Fibroblast of skin of left quadriceps (primary cell): Measurements from ENCODE around the gene DUSP7.

Experiments
- DNase-seq, 2 experiments: peaks; one replicate each; pipeline ENCODE4 v3.0.0-alpha.2; 2013; ENCODE audit warnings: low read depth in 2 of 2

Gene DUSP7

GRCh38 chr3:52007291-52007690, 49.1 kb downstream of the DUSP7 start:
- no peak for DNase-seq

DNA sequence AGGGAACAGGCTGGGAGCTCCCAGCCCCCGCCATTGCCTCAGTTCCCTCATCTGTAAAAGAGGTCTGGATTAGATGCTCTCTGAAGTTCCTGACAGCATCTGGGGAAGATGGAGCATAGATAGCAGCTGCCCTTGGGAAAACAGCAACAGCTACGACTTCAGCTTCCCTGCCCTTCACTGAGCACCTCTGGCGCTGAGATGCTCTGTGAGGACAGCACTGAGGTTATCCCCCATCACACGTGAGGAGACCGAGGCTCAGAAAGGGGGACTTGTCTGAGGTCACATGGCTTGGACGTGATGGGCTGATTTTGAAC, 49.6 kb downstream of the DUSP7 start:
- DNase-seq, result no peak

DNA sequence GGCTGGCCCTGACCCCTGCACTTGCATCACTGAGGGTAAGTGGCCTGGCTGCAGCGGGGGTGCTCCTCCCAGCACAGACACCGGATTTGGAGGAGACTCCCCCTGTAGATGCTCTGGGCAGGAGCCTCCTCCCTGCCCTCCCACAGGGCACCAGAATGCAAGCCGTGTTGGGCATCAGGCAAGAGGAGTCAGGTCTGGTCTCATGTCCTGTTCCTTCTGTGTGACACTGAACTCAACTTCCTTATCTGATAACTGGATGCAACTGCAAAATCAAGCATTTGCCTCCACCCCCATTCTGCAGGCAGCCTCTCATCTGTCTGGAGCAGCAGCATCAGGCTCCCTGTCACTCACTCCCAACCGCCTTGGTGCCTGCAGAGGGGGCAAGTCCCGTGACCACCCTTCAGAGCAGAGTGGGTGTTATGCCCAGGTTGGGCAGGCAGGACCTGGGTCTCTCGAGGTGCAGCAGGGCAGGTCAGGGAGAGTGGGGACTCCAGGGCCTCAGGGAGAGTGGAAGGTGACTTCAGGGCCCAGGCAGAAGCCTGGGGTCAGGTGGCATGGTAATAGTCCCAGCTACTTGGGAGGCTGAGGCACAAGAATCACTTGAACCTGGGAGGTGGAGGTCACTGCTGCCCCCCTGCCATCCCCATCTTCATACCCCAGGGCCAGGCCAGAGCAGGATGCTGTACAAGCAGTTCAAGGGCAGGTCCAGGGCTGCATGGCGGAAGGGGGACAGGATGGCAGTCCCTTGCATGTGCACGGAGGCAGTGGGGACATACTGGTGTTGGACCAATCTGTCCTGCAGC, 50.2 kb downstream of the DUSP7 start:
- no peak for DNase-seq

- peak; percentile 41 to 44 for DNase-seq
These were observed 50.8 kb downstream of the DUSP7 start for GRCh38 chr3:52005571-52005986.

- no peak for DNase-seq
These were observed 51.4 kb downstream of the DUSP7 start for GRCh38 chr3:52004906-52005395.

DNA sequence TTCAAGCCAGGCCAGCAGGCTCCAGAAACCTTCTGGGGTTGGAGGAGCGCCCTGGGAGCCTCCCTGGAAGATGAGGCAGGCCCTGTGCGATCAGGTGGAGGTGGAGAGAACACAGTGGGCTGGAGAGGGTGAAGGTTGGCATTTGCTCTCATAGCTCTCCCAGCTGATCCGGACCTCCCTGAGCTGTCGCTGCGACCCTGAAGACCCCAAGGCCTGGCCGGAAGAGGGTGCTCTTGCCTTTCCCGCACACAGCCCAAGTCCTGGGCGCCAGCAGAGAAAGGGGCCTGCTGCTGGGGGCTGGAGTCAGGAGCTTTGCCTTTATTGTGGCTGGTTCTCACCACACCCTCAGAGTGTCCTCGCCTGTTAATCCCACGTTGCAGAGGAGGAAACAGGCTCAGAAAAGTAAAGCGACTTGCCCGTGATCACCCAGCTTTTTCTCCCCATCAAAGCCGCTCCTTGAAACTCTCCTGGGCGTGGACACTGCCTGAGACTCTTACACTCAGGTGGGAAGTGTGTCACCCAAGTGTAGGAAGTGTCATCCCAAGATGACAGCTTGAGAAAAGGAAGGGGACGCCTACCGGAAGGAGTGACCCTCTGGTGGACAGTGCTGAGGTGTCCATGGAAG, 52.1 kb downstream of the DUSP7 start:
- peak; percentile 29 to 32 for DNase-seq

DNA sequence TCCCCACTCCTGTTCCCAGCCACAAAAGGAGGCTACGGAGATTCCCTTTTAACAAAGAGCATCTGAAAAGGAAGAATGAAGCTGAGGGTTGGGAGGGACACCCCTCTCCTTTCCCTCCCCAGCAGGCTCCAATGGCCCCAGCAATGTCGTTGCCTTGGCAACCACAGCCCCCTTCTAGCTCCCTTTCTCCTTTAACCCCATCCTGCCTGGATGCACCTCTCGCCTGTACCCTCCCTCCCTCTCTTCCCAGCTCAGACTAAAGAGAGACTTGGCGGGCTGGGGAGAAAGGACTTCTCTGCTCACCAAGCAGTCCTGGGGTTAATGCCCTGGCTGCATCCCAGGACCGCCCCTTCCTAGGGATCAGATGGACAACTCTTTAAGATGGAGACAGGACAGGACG, 53.6 kb downstream of the DUSP7 start:
- DNase-seq, result no peak

DNA sequence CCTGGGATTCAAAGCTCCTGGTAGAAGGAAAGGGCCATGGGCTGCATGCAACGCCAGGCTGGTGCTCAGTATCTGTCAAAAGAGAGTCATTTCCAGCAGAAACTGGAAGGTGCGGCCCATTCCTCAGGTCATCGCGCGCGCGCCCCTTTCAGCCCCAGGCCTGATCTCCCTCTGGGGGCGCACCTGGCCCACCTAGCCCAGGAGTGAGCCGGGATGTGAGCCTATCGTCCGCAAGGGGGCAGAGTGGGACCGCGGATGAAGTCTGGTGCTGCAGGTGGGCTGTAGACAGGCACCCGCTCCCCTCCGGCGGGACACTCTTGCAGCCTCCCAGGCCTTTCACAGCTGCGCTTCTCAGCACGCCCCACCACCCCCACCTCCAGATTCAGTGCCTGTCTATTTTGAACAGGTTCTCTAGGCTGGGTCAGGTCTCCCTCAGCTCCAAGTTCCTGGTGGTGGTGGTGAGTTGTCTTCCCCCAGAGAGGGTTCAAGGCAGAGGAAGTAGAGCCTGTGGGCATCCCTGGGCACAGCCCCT, 54.9 kb downstream of the DUSP7 start:
- peak; percentile 20 to 25 for DNase-seq

DNA sequence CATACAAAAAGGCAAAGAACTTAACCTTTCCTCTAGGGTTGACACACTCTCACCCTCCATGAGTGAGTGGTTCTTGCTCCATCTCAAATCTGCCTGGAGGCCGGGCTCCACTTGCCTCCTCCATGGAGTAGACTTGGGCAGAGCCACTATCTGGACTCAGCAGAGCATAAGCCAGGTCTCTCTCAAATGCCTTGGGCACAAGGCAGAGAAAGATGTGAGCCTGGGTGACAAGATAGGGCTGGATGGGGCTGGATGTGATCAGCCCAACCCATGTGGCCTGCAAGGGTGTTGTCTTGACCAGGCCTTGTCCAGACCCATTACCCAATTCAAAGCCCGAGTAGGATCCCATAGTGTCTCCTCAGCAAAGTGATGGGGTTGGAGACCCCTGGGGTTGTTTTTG, 56.5 kb downstream of the DUSP7 start:
- DNase-seq, result no peak
